Endothelial cell of umbilical vein (primary cell): ENCODE data around the gene CNNM4. TPM values are rescaled to one million over a fixed set of nuclear protein-coding genes. Genes with fewer than 3 reads are reported as not detected.

ENCODE experiments used
- BruUV-seq: library from RNA; stranded (reverse); fragments of 400-500 nt; replicated peaks from 2 replicates; lab custom pipeline; 2021; lab: Mats Ljungman, UMichigan
- CTCF ChIA-PET: fragments of 300-600, 350-600 bp; sonication (Branson Sonifier 250); formaldehyde crosslinking; loops from one replicate; lab custom pipeline; 2021; ENCODE audit warnings: antibody characterized with exemption, inconsistent platforms; lab: Charles Lee
- POLR2A ChIA-PET: fragments of 300-600, 350-600 bp; sonication (Branson Sonifier 250); formaldehyde crosslinking; loops from one replicate; lab custom pipeline; 2021; ENCODE audit warnings: antibody characterized with exemption, inconsistent platforms; lab: Charles Lee
- DNase-seq: peaks from one replicate; pipeline ENCODE4 v3.0.0-alpha.2; 2011; ENCODE audit warnings: low read depth, low spot score
- FAIRE-seq: peaks from 2 replicates; lab custom pipeline; 2011; peaks lifted over from hg19 to GRCh38; lab: Jason Lieb, UNC
- H2AFZ ChIP-seq: 2 replicates; pipeline ENCODE4 v1.6.0; 2012; ENCODE audit warnings: low read depth, low read length, control low read depth, inconsistent platforms
- H3K27ac ChIP-seq: 2 replicates; pipeline ENCODE4 v1.5.1; 2011; ENCODE audit warnings: low read depth, mild to moderate bottlenecking, control low read depth, low read length, moderate library complexity; ENCODE audit not compliant: insufficient read depth
- H3K27me3 ChIP-seq, 2 experiments: 2 replicates each; pipeline versions ENCODE4 v1.6.0 to v1.6.1; 2011; ENCODE audit warnings: low read length in 2 of 2, mixed read lengths in 1 of 2; ENCODE audit not compliant: control insufficient read depth in 2 of 2, insufficient read depth in 2 of 2
- H3K36me3 ChIP-seq, 2 experiments: 2 replicates in 1 of 2; 3 replicates in 1 of 2; pipeline ENCODE4 v1.5.1; 2011; ENCODE audit warnings: low read length in 2 of 2, mild to moderate bottlenecking in 1 of 2, moderate library complexity in 1 of 2; ENCODE audit not compliant: control insufficient read depth in 2 of 2, insufficient read depth in 2 of 2; ENCODE audit errors: extremely low read depth in 1 of 2
- H3K4me1 ChIP-seq: 3 replicates; pipeline ENCODE4 v1.5.1; 2011; ENCODE audit warnings: mild to moderate bottlenecking, low read length; ENCODE audit not compliant: control insufficient read depth, insufficient read depth; ENCODE audit errors: extremely low read depth
- H3K4me2 ChIP-seq: 2 replicates; pipeline ENCODE4 v1.6.1; 2011; ENCODE audit warnings: low read length, control low read depth, mixed read lengths; ENCODE audit not compliant: insufficient read depth
- H3K4me3 ChIP-seq, 3 experiments: fragments of 200-600 bp in 1 of 3; sonication (generic), shearing (Covaris generic) in 1 of 3; replicated peaks in 1 of 3; 2 replicates each; pipeline ENCODE4 v1.5.1; 2011 to 2016; ENCODE audit warnings: control low read depth in 3 of 3, low read length in 3 of 3, mild to moderate bottlenecking in 2 of 3, inconsistent platforms in 1 of 3, low read depth in 1 of 3, moderate library complexity in 1 of 3; ENCODE audit not compliant: insufficient read depth in 1 of 3
- H3K79me2 ChIP-seq: 2 replicates; pipeline ENCODE4 v1.6.0; 2012; ENCODE audit warnings: low read length, inconsistent platforms; ENCODE audit not compliant: control insufficient read depth, insufficient read depth
- H3K9ac ChIP-seq: replicated peaks from 2 replicates; pipeline ENCODE3; 2011; ENCODE audit warnings: low read length, control low read depth; ENCODE audit not compliant: insufficient read depth; ENCODE audit errors: extremely low read depth
- H3K9me1 ChIP-seq: replicated peaks from 3 replicates; pipeline ENCODE4 v1.6.0; 2011; ENCODE audit warnings: mild to moderate bottlenecking, low read length; ENCODE audit not compliant: control insufficient read depth, insufficient read depth; ENCODE audit errors: extremely low read depth
- H3K9me3 ChIP-seq: replicated peaks from 2 replicates; pipeline ENCODE4 v1.5.1; 2012; ENCODE audit warnings: low read length, inconsistent platforms; ENCODE audit not compliant: control insufficient read depth, insufficient read depth
- H4K20me1 ChIP-seq: replicated peaks from 2 replicates; pipeline ENCODE3; 2011; ENCODE audit warnings: mild to moderate bottlenecking, low read length; ENCODE audit not compliant: control insufficient read depth, insufficient read depth; ENCODE audit errors: extremely low read depth
- CTCF ChIP-seq, 2 donors: IDR thresholded peaks; 1 replicate in 1 of 2; 2 replicates in 1 of 2; pipeline ENCODE4 v1.5.1; 2011; ENCODE audit warnings: low read length in 2 of 2, mild to moderate bottlenecking in 2 of 2, moderate library complexity in 2 of 2, control low read depth in 1 of 2, inconsistent platforms in 1 of 2, low read depth in 1 of 2; ENCODE audit not compliant: insufficient read depth in 1 of 2; ENCODE audit errors: extremely low read depth in 1 of 2
- EZH2 ChIP-seq: IDR thresholded peaks from 2 replicates; pipeline ENCODE4 v1.6.1; 2012; ENCODE audit warnings: borderline replicate concordance, low read depth, mild to moderate bottlenecking, moderate library complexity, low read length, inconsistent platforms; ENCODE audit not compliant: severe bottlenecking
- GATA2 ChIP-seq: IDR thresholded peaks from 2 replicates; pipeline ENCODE4 v1.7.0; 2011; ENCODE audit warnings: low read depth, mild to moderate bottlenecking, moderate library complexity, mixed read lengths, low read length; ENCODE audit not compliant: insufficient read length, insufficient read depth
- MAX ChIP-seq: IDR thresholded peaks from 2 replicates; pipeline ENCODE4 v1.6.1; 2011; ENCODE audit not compliant: insufficient read depth, insufficient read length
- MYC ChIP-seq: IDR thresholded peaks from one replicate; pipeline ENCODE4 v1.6.1; 2011; ENCODE audit warnings: mild to moderate bottlenecking, low read depth, low read length
- POLR2A ChIP-seq: IDR thresholded peaks from 2 replicates; pipeline ENCODE4 v1.6.1; 2012; ENCODE audit warnings: low read depth, mild to moderate bottlenecking, control low read depth, low read length
- POLR2AphosphoS5 ChIP-seq: IDR thresholded peaks from 2 replicates; pipeline ENCODE4 v1.6.1; 2012; ENCODE audit warnings: low read depth, mild to moderate bottlenecking, control low read depth, low read length, moderate library complexity; ENCODE audit not compliant: insufficient read depth
- dilution Hi-C: fragments of 300-500 bp; cut with MboI; formaldehyde crosslinking; loops from one replicate; pipeline ENCODE4 v1.15.0; 2019; ENCODE audit warnings: low sequenced_read_pairs; ENCODE audit not compliant: extremely low pct_ligation_motif_present
- intact Hi-C: fragments of 100-400 bp; cut with micrococcal nuclease; formaldehyde crosslinking; loops from one replicate; pipeline ENCODE4 v1.10.0; 2022
- polyA plus RNA-seq, 4 experiments: library from polyadenylated mRNA; depleted of rRNA in 3 of 4; stranded (reverse) in 3 of 4; unstranded in 1 of 4; fragments of >200 nt; gene quantifications; 2 replicates each; pipeline versions ENCODE4 v1.2.1 to v1.2.3, GENCODE V29; 2011 to 2012; ENCODE audit warnings: missing spikeins in 1 of 4
- total RNA-seq: library from RNA; stranded (reverse); gene quantifications from 2 replicates; pipeline ENCODE4 v1.2.3, GENCODE V29; 2021

Gene CNNM4
- total and polyA plus RNA-seq, 2 donors (not counting 3 experiments of a cell fraction or from before 2014, with no cell fraction given) = 4.7 to 5.3 TPM

GRCh38 chr2:96768083-96768561 lies 7.4 kb downstream of the CNNM4 start:
- H3K4me1 ChIP-seq = peaks cover 4% of the 10 kb centered on the region
- H3K79me2 ChIP-seq = no peaks in the 10 kb centered on the region
- no peak overlapping the region for H3K4me3 ChIP-seq
- FAIRE-seq = no peak
- TF ChIP-seq POLR2AphosphoS5 (no peak), EZH2 (no peak), MYC (no peak), GATA2 (no peak), MAX (no peak), POLR2A (no peak), CTCF (IDR thresholded peaks at IDR 0.05; ENCODE audit: extremely low read depth in 1 of 2, insufficient read depth in 1 of 2, low read depth in 1 of 2, low read length in 2 of 2) (no peak)
- no peak overlapping the region for H3K27ac ChIP-seq
- no peaks in the 10 kb centered on the region for H3K27me3 ChIP-seq
- no peak for DNase-seq
- dilution Hi-C loops (no loop called here), intact Hi-C loops (no loop called here)
- no peaks in the 10 kb centered on the region for H4K20me1 ChIP-seq
- H3K4me2 ChIP-seq = no peak overlapping the region
- H2AFZ ChIP-seq = no peak overlapping the region
- no peaks in the 10 kb centered on the region for H3K36me3 ChIP-seq
- ChIA-PET CTCF (interaction anchor here (1.0 to 1.1 kb wide), 2 partner anchors 15 to 48 kb away, joined by 3 to 4 read pairs; partner anchors contain the start of gene CNNM3), POLR2A (no interaction called here)
- H3K9me1 ChIP-seq = no peaks in the 10 kb centered on the region
- no TSS peak for BruUV-seq
- no peaks in the 10 kb centered on the region for H3K9me3 ChIP-seq
- no peak overlapping the region for H3K9ac ChIP-seq
